HG02884 (cell line): ENCODE data around the gene EYA4.

Source experiments
- ATAC-seq: cut with Tn5 transposase; IDR thresholded peaks from one replicate; pipeline ENCODE4 v1.9.1; 2021; ENCODE audit warnings: mild to moderate bottlenecking, moderate library complexity; ENCODE audit not compliant: unreplicated experiment

The EYA4 gene

DNA sequence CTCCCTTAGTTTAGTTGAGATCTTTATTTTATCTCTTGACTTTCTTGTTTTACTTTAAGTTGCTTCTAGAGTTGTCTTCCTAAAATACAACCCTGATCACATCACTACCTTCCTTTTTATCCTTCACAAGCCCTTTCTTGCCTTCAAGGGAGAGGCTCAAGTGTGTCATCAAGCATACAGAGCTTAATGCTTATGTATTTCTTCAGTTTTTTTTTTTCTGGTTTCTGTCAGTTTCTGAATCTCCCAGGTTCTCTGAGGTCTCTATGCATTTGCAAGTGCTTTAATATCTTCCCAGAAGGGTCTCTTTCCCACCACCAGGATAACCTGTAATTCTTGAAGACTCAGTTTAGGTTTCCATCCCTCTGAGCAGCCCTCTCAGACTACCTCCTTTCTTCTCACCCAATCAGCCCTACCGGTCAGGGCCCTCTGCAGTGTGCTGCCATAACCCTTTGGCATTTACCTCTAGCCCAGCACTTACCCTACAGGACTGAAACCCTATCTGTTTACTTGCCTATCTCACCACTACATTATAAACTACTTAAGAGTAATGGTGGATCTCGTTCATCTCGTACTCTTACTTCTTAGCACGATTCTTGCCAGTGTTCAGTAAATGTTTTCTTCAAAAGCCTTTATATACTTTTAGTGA is 36.9 kb downstream of the EYA4 start:
- no peak for ATAC-seq

DNA sequence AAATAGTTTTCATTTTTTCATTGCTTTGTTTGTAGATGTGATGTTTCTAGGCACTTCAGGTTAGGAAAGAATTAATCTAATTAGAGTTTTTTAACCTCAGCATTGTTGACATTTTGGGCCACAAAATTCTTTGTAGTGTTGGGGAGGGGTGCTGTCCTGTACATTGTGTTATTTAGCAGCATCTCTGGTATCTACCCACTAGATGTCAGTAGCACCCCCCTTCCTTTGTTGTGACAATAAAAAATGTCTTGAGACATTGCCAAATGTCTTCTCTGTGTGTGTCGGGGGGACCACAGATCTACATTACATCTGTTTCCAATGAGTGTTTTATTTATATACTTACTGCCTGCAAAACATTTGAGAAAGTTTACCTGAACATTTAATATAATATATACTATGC is 45.6 kb downstream of the EYA4 start:
- ATAC-seq = no peak

DNA sequence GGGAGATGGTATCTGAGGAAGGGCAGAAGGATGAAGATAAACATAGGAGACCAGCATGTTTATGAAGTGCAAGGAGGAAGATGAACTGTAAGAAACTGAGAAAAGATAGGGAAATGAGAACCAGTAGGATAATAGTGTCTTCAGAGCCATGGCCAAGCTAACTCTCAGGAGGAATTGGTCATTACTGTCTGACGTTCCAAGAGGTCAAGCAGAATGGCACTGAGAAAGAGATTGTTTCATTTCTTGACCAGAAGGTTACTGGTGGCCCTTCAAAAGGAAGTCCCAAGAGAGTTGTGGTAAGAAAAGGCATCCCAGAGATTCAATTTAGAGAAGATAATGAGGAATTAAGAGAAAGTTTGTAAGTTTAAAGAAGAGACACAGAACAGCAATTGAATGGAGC is 47.5 kb downstream of the EYA4 start:
- no peak for ATAC-seq

DNA sequence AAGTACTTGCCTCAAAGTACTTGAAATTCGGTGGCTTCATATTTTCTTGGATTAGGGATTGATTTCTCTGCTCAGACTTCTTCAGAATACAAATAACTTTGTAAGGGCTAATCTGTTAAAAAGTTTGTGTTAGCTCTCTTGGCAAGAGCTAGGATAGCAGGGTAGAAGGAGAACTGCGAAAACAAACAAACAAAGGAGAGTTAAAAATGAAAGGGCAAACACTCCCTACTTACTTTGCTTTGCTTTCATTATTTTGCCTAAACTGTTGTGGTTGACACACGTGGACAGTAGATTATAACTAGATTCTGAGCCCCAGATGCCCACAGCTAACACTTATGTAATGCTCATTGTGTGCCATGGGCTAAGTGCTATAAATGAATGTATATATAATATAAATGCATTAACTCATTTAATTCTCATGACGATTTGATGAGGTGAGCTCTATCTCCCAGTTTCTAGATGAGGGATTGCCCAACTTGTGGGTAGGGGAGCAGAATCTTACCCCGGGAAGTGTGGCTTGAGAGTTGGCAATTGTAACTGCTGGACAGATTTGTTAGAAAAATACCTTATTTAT is 48.7 kb downstream of the EYA4 start:
- no peak for ATAC-seq

DNA sequence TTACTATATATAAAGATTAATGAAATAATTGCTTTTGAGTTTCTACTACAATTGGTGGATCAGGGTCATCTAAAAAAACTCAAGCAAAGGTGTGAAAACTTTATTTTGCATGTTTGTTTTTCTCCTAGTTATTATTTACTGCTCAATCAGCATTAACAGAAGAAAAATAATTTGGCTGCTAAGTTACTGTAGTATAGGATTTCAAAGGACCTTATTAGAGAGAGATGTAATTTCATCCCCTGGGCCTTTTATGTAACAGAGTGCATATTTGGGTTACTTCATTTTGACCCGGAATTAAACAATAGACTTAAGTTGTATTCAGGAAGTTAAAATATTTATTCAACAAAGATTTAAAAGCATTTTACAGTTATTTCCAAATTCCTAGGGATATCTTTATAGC is 49.8 kb downstream of the EYA4 start:
- no peak for ATAC-seq

DNA sequence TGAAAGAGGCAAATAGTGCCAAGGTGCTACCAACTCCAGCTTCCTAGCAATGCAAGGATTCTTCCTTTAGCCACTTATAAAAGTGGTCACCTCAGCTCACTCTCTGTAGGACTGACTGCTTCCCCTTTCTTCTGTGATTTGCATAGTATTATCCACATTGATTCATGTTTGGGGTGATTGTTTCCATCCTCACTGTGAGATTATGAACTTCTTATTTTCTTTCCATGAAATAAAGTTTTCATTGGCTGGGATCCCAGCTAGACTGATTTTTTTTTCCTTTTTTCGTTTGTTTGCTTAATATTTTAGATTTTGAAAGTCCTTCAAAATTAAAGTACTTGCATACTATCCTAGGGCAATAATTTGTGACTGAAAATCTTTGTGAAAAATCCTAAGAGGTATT is 50.5 kb downstream of the EYA4 start:
- no peak for ATAC-seq

DNA sequence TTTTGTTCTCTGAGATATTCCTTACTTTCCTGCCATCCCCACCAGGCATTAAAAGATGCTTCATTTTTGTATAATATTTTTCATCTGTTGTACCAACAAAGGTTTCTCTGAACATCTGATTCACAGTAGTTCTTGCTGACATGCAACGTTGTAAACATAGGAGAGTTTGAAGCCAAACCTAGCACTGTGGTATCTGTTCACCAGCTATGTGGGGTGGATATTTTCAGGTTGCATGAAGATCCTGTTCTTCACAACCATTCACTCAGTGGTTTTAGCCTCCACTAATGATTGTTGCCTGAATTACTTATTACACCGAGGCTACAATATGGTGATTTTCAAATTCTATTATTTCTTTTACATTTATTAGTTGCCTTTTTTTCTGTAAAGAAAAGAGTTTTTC is 56.5 kb downstream of the EYA4 start:
- ATAC-seq = no peak

DNA sequence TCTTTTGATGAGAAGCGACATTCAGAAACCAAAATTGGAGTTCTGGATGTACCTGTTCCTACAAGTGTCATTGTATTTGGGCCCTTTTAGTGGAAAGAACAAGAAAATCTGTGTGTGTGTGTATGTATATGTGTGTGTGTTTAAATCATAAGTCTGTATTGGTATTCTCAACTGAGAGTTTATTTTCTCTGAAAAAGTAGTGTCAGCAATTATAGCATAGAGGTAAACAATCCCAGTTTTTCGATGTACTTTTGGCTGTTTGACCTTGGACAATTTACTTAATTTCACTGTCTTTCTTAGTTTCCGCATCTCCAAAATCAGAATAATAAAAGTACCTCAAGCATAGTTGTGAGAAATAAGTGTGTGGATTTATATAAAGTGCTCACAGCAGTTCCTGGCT is 57.2 kb downstream of the EYA4 start:
- ATAC-seq = no peak

DNA sequence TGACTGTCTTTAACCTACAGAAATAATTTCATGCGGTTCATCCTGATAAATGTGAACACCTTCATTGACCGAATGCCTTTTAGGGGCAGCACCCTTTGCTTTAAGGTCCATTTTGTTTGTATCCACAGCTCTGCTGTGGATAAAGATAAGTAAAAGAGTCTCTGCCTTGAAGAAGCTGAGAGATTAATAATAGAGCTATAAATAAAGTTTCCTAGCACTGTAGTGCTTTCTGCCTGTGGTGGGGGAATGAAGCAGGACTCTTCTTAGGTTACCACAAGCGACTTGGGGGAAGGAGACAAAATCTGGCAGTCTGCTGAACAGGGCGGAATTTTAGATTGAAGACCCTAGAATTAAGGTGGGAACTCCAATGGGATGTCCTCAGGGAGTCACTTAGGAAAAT is 57.6 kb downstream of the EYA4 start:
- ATAC-seq = no peak

DNA sequence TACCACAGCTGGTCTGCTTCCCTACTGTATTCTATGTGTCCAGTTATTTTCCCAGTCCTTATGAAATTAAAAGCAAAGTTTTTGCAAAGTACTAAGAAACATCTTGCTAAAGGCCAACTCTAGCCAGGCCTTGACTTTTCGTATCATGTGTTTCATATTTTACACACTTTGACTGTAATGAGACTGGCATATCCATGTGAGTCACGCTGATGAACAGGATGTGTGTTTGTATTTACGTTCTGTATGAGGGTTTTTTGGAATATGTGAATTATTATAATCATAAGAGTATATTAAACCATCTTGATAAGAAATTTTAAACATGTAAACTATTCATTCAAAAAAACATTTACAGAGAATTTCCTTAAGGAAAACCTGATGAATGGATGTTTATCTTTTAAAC is 59.7 kb downstream of the EYA4 start:
- ATAC-seq = no peak

DNA sequence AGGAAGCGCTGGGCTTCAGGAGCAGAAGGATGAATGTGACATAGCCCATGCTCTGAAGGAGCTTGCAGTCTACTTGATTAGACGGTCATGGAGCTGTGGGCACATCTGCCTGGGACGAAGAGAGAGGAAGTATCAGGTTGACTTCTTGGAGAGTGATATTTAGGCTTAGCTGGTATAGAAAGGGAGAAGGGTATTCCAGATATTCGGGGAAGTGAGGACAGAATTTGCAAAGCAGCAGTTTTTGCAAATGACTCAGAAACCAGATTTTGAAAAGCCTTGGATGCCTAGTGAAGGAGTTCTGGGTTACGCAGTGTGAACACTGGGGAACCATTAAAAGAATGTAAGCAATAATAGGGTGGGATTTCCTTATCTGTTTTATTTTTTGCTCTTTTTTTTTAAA is 60.7 kb downstream of the EYA4 start:
- no peak for ATAC-seq

DNA sequence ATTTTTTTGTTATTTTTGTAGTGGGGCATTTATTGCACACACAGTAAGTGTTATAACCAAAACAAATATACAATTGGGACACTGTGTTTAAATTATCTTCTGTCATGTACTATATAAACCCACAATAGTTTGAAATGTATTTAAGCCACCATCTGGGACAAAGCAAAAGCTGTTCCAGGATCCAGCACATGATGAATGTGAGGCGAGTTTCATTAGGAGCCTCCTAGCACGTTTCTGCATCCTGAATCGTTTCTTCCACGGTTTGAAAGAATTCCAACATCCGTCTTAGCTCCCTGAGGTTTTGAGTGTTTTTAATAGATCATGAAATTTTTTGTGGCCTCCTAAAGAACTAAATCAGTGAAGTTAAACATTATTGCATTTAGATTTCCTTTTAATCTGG is 65.8 kb downstream of the EYA4 start:
- no peak for ATAC-seq

DNA sequence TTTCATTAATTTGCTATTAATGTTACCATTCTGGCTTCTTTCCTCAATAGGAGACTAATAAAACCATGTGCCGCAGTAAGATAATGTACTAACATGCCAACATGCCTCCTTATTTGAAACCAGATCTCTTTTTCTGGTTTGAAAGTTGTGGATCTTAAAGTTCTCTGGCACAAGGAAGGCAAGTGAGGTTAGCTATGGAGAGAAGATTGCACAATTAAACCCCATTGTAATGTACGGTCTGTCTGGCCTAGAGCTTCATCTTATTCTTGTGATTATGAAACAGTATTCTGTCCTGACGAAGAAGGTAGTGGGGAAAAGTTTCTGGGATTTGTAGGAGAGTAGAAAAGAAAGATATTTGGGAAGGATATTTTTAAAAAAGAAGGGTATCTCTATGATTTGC is 68.4 kb downstream of the EYA4 start:
- no peak for ATAC-seq

DNA sequence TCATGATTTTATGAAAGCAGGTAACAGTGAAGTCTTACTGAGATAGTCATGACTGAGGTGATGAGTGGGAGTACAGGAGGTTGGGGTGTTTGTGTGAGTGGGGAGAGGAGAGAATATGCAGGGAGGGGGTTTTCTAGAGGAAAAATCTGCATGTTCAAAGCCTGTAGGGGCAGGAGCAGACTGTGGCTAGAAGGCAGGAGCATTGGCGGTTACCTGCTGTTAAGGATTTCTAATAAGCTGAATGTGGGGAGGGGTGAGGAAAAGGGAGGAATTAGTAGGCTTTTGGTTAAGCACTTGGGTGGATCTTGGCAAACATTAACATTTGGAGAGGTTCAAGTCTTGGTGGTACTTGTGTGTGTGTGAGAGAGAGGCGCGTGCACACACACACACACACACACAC is 70.8 kb downstream of the EYA4 start:
- no peak for ATAC-seq

DNA sequence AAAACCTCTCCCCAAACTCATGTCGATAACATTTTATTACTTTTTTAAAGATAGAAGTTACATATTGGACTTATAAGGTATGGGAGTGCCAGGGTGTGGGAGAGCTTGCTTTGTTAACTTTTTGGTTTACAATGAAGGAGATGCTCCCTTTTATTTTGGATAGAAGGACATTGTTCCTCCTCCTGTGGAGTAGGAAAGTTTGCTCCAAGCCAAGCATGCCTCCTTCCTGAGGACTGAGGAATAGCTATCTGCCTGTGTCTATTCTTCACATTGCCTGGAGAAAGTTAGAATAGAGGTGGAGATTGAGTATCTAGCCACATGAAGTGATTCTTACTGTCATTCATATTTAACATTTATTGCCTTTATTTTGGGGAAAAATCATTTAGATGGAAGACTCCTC is 71.9 kb downstream of the EYA4 start:
- no peak for ATAC-seq

DNA sequence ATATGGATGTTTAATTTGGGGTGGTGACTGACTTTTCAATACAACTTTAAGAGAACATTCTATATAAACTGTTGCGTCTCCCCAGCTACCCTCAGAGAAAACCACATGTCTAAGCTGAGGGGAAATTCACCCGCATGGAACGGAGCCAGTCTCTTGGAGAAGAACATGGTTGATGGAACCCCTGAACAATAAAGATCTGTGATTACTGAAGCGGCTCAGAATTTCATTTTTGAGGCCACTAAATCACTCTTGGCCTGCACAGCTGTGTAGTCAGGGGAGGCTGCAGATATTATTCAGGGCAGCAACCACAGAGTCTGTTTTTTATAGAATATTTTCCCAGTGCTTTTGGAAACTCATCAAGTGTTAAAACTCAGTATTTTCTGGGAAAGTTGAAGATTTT is 73.8 kb downstream of the EYA4 start:
- no peak for ATAC-seq

DNA sequence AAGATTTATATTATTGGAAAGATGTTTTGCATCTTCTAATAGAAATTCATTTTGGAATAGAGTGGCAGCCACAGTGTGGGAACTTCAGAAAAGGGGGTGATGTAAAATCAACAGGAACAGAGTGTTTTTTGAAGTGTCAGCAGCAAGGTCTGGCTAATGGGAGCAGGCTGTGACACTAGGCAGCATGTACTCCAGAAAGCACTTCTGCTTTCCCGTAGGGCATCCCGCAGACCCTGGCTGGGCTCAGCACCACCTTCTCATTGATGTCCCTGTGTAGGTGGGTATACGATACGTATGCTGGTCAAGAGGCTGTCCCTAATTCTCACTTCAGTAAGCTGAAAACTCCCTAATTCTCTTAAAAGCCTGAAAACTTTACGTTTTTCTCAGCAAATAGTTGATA is 74.7 kb downstream of the EYA4 start:
- ATAC-seq = no peak

DNA sequence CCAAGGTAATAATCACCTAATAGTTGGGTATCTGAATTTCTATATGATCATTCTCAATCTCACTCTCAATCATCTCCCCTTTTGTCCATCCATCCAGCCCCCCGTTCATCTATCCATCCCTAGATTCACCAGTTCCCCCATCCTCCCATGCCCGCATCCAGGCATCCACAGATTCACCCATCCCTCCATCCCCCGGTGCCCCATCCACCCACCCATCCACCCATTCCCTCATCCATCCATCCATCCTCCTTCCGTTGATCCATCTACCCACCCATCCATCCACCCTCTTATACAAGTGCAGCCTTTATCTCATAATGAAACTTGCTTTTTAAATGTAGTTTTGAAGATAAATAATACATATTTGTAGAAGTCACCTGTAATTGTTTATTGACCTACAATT is 76.5 kb downstream of the EYA4 start:
- ATAC-seq = no peak

DNA sequence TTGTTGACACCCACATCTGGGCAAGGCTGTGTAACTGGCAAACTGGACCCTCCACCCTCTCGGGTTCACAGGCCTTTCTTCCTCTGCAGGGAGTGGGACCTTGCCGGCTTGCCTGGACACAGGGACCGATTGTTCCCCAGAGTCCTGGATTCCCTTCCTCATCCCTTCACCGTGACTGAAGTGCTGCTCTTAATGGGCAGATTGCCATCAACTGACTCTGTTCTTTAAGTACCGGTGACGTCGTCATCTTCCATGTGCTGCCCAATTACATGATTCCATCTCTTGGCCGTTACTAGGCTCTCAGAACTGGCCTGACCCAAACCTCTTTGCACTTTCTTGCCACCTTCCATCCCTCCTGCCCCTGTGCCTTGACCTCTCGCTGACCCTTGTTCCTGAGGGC is 85.4 kb downstream of the EYA4 start:
- ATAC-seq = no peak

DNA sequence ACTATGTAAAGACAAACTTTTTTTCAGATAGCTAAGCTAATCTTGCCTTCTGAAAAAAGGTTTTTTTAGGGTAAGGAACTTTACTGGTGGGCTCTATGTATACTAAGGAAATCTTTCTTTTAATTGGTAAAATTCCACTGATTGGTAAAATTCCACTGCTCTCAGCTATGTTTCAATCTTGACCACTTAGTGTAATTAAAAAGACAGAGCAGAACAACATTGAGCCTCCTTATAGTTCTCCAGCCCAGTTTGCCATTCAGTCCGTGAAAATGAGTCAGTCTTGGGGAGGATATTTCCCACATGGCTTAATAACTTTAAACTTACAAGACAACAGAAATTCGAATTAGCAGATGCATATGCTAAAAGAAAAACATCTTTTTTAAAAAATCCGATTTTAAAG is 92.7 kb downstream of the EYA4 start:
- ATAC-seq = no peak

DNA sequence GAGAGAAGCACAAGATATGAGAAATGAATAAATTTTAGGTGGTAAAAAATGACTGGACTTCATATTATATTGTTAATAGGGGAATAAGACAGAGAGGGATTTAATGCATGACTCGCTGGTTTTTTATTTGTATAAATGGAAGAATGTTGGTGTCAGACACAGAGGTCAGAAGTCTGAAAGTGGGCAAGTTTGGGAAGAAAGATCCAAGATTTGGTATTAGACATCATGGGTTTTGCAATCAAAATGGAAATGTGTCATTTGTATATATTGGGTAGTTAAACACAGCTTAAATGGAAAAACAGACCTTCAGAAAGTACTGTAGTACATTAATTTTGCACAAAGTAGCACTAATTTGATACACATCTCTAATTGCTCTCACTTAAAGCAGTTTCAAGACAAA is 96.2 kb downstream of the EYA4 start:
- ATAC-seq = no peak

DNA sequence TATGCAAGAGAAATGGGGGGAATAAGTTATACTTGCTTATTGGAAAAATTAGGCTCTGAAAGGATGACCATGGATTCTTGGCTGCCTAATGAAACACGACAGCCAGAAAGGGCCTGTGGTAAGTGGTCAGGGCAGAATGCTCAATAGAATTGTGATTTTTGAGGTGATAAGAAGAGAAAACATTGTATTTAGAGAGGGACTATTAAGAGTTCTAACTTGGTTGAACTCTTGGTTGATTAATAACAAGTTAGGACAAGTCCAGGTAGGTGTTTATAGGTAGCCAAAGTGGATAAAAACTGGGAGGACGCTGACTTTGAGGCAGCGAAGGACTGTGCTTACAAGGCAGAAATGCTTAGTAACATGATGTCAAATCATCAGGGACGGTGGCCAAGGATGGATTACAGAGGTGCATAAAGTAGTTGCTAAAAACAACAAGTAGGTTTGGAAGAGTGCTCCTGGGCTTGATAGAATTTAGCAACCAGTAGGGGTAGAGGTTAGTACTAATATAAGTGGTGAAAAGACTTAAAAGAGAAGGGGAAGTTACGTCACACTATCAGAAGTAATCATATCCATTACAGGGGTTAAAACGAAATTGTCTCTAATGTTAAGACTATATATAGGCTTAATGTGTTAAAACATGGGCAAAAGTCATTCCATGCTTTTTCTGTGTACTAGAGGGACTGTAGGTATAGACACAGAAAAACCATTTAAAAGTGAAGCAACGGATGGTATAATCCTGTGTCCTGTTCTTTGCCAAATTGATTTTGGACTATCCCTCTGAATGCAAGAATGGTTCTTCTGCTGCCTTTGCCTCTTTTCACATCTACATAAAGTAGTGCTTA is 98.6 kb downstream of the EYA4 start:
- no peak for ATAC-seq
